Endothelial cell (in vitro differentiated cells): ENCODE measurements around the gene CAPRIN2. TPM values are rescaled to one million over a fixed set of nuclear protein-coding genes. Genes with fewer than 3 reads are reported as not detected.

Experiments
- DNase-seq: peaks from one replicate; pipeline ENCODE4 v3.0.0; 2021; ENCODE audit warnings: low spot score
- H3K27ac Mint-ChIP-seq: one replicate; pipeline ENCODE4 v1.8.0; 2021; ENCODE audit warnings: mixed read lengths, inconsistent platforms; ENCODE audit not compliant: unreplicated experiment
- H3K27me3 Mint-ChIP-seq: one replicate; pipeline ENCODE4 v1.8.0; 2021; ENCODE audit warnings: mild to moderate bottlenecking, moderate library complexity, mixed read lengths, inconsistent platforms; ENCODE audit not compliant: unreplicated experiment
- H3K36me3 Mint-ChIP-seq: one replicate; pipeline ENCODE4 v1.8.0; 2021; ENCODE audit warnings: mild to moderate bottlenecking, low read depth, mixed read lengths, inconsistent platforms; ENCODE audit not compliant: unreplicated experiment
- H3K4me1 Mint-ChIP-seq: one replicate; pipeline ENCODE4 v1.8.0; 2021; ENCODE audit warnings: mild to moderate bottlenecking, mixed read lengths, inconsistent platforms; ENCODE audit not compliant: unreplicated experiment
- H3K4me3 Mint-ChIP-seq: one replicate; pipeline ENCODE4 v1.8.0; 2021; ENCODE audit warnings: mild to moderate bottlenecking, mixed read lengths, inconsistent platforms; ENCODE audit not compliant: unreplicated experiment
- H3K9me3 Mint-ChIP-seq: one replicate; pipeline ENCODE4 v1.8.0; 2021; ENCODE audit warnings: mixed read lengths, inconsistent platforms; ENCODE audit not compliant: unreplicated experiment
- CTCF ChIP-seq: fragments of 200-600 bp; sonication (generic); IDR thresholded peaks from one replicate; pipeline ENCODE4 v1.5.0; 2021; ENCODE audit warnings: antibody characterized with exemption; ENCODE audit not compliant: unreplicated experiment
- total RNA-seq: library from RNA; stranded (reverse); fragmentation: NEBNext Ultra II Directional; extraction: Animal tissue kit (Norgen Biotek cat#: 25700); gene quantifications from one replicate; pipeline ENCODE4 v1.2.1, GENCODE V29; 2021; ENCODE audit not compliant: unreplicated experiment

CAPRIN2 gene
- total RNA-seq, 1 donor from 2014 or later = 19.8 TPM

DNA sequence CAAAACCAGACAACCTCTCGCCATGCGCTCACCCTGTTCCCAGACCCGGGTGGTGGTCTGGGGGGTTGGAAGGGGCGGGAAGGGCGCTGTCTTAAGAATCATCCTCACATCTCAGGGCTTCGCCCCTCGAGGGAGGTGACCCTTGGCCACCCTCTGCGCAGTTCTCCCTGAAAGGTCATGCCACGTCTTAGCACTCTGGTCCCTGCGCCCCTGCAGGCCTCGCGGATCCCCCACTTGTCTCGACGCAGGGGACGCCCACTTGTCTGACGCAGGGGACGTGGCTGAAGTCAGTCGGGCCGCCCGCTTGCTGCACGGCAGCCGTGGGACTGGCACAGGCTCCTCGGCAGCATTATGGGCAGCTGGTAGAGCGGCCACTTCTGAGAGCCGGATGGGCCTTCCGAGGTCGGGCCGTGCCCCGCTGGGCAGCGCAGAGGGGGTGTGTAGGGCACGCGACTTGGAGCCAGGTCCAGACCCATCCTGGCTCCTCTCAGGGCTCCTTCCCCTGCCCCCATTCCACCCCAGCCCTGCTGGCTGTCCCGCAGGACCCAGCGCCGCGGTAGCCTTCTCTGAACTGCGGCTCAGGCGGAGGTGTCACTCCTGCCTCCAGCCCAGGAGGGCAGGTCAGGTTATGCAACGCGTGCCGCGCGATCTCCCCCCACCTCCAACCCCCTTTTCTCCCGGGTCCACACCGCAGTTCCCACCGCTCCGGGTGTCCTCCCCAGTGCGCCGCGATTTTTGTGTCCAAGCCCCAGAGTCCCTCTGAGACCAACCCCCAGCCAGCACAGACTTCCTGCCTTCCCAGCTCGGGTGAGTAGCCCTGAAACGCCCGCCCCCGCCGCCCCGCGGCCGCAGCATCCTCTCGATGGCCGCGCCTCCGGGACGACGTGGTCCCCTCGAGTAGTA lies 40.9 kb upstream of the CAPRIN2 start:
- peak overlapping the region; percentile 86 for H3K4me3 Mint-ChIP-seq
- H3K4me1 Mint-ChIP-seq = peaks cover 27% of the 10 kb centered on the region
- no peak overlapping the region for H3K27ac Mint-ChIP-seq
- no peaks in the 10 kb centered on the region for H3K9me3 Mint-ChIP-seq
- peak; percentile 72 for DNase-seq
- H3K36me3 Mint-ChIP-seq = no peaks in the 10 kb centered on the region
- H3K27me3 Mint-ChIP-seq = peaks cover 13% of the 10 kb centered on the region
- no peak for TF ChIP-seq CTCF

- TF ChIP-seq CTCF = no peak
- H3K27ac Mint-ChIP-seq = peak overlapping the region; percentile 39
- H3K36me3 Mint-ChIP-seq = no peaks in the 10 kb centered on the region
- H3K9me3 Mint-ChIP-seq = no peaks in the 10 kb centered on the region
- H3K4me1 Mint-ChIP-seq = peaks cover 28% of the 10 kb centered on the region
- peaks cover 13% of the 10 kb centered on the region for H3K27me3 Mint-ChIP-seq
- DNase-seq = no peak
- H3K4me3 Mint-ChIP-seq = peak overlapping the region; percentile 70
These were observed 40.0 kb upstream of the CAPRIN2 start for GRCh38 chr12:30794591-30795409.

GRCh38 chr12:30794020-30794419 lies 39.3 kb upstream of the CAPRIN2 start:
- no peak overlapping the region for H3K27ac Mint-ChIP-seq
- peaks cover 13% of the 10 kb centered on the region for H3K27me3 Mint-ChIP-seq
- H3K9me3 Mint-ChIP-seq = no peaks in the 10 kb centered on the region
- peaks cover 28% of the 10 kb centered on the region for H3K4me1 Mint-ChIP-seq
- H3K4me3 Mint-ChIP-seq = no peak overlapping the region
- peaks cover 3% of the 10 kb centered on the region for H3K36me3 Mint-ChIP-seq
- TF ChIP-seq CTCF = no peak
- no peak for DNase-seq

- peaks cover 13% of the 10 kb centered on the region for H3K27me3 Mint-ChIP-seq
- peaks cover 28% of the 10 kb centered on the region for H3K4me1 Mint-ChIP-seq
- H3K27ac Mint-ChIP-seq = no peak overlapping the region
- no peak for TF ChIP-seq CTCF
- DNase-seq = no peak
- no peak overlapping the region for H3K4me3 Mint-ChIP-seq
- no peaks in the 10 kb centered on the region for H3K9me3 Mint-ChIP-seq
- peaks cover 3% of the 10 kb centered on the region for H3K36me3 Mint-ChIP-seq
These were observed 38.1 kb upstream of the CAPRIN2 start for GRCh38 chr12:30792648-30793499.
